ENCODE measurements around the gene PIN1. TPM values are rescaled to one million over a fixed set of nuclear protein-coding genes. Genes with fewer than 3 reads are reported as not detected.
A peak's percentile ranks its signal among the peaks of the same experiment; 100 is the strongest.
"Not testable (repeated sequence)": the region's sequence is repeated elsewhere in the genome, so short reads cannot be mapped to it uniquely, and the experiment has no call there.

The PIN1 gene
- polyA plus RNA-seq, 3 donors = 49.5 to 118 (median 83.0) TPM

DNA sequence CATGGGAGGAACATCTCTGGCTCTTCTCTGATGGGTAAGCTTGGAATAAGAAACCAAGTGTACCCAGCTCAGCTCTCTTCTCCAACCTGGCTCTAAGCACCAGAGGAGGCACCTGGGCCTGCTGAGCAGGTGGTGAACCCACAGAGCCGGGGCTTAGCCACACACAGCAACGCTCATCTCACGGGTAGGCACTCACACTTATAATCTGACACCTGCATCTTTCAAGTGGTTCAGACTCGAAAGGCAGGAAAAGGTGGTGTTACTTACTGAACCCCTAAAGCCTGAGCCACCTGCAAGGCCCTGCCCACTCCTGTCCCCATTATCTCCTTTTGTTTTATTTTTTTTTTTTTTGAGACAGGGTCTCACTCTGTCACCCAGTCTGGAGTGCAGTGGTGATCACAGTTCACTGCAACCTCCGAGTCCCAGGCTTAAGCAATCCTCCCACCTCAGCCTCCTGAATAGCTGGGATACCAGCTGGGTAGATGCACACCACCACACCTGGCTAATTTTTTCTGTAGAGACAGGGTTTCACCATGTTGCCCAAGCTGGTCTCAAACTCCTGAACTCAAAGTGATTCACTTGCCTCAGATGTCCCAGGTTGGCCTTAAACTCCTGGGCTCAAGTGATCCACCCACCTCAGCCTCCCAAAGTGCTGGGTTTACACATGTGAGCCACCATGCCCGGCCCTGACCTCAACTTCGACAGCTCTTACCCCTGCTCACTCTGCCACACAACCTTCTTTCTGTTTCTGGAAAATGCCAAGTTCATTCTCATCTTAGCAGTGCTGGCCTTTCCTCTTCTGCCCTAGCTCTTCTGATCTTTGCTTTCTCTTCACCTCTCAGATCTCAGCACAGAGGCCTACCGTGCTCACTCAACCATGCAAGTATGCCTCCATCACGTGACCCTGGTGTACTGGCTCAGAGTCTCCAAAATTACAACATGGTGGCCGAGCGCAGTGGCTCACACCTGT lies 26.0 kb upstream of the PIN1 start:
- H3K27ac ChIP-seq (ENCODE audit: low read depth, low read length) = no peak overlapping the region
- WGBS, 3 donors = 87 to 92% (median 90%) methylated on average over 11 of the region's 11 CpGs

DNA sequence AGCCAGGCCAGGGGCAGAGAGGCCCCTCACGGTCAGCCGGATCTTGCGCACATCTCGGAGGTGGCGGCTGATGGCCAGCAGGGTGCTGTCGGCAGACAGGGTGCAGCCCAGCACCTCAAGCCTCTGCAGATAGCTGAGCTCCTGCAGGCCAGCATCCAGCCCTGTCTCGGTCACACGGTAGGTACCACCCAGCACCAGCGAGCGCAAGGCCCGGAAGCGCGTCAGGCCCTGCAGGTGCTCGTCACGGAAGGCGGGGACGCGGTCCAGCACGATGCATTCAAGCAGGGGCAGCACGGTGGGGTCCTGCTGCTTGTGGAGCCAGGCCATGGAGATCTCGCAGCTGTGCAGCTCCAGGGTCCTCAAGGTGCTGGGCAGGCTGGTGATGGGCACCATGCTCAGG lies 24.0 kb upstream of the PIN1 start:
- no peak overlapping the region for H3K27ac ChIP-seq (ENCODE audit: low read depth, low read length)
- WGBS, 3 donors = 97 to 99% (median 98%) methylated on average over 21 of the region's 21 CpGs

DNA sequence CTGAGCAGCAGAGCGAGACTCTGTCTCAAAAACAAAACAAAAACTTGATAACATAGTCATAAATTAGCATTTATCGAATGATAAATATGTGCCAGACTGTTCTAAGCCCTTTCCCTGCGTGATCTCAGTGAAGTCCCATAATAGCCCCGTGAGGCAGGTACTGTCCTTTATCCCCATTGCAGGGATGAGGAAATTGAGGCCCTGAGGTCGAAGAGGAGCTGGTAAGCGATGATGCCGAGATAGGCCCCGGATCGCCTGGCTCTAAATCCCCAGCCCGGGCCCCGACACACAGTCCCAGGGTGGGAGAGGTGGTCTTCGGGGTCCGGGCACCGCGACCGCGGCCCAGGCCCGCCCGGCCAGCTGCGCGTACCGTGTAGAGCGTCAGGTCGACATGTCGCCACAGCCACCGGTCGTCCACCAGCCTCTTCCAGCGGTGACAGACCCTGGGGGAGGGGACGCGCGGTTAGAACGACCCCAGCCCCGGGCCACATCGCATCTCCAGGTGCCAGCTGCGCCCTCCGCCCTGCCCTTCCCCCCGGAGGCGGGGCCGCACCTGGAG lies 16.9 kb upstream of the PIN1 start:
- WGBS, 3 donors = 3 to 4% (median 4%) methylated on average over 37 to 39 of the region's 39 CpGs
- peak overlapping the region; percentile 90 for H3K27ac ChIP-seq (ENCODE audit: low read depth, low read length)

DNA sequence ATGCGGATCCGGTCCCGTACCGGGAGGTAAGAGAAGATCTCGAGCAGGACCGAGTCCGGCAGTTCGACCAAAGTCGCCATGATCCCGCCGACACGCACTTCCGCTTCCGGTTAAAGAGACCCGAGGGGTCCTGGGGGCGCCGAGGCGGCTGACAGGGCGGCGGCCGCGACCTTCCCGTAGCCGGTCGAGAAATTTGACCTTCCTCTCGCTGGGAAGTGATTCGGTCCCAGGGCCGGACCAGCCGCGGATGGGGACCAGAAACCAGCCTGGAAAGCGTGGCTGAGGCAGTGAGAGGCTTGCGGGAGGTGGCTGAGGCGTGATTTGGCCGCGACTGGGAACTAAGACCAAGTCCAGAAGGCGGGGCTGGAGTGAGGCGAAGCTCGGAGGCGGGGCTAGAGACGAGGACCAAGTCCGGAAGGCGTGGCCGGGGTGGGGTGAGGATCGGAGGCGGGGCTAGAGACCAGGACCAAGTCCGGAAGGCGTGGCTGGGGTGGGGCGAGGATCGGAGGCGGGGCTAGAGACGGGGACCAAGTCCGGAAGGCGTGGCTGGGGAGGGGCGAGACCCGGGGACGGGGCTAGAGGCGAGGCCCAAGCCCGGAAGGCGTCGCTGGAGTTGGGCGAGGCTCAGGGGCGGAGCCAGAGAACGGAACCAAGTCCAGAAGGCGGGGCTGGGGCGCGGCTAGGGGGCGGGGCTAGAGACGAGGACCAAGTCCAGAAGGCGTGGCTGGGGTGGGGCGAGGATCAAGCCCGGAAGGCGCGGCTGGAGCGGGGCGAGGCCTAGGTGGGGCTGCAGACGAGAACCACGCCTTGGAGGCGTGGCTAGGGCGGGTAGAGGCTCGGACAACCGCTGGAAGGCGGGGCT lies 16.2 kb upstream of the PIN1 start, which contains the start of gene FBXL12:
Gene FBXL12 (minus strand): TSS at position 346 of the 862 bp plus-strand sequence. CDS start 266 bp downstream, at position 80.
- WGBS, 3 donors = 0 to 1% (median 1%) methylated on average over 77 to 82 of the region's 82 CpGs
- peak within 1 kb of the TSS; percentile 90 for H3K27ac ChIP-seq (ENCODE audit: low read depth, low read length)

DNA sequence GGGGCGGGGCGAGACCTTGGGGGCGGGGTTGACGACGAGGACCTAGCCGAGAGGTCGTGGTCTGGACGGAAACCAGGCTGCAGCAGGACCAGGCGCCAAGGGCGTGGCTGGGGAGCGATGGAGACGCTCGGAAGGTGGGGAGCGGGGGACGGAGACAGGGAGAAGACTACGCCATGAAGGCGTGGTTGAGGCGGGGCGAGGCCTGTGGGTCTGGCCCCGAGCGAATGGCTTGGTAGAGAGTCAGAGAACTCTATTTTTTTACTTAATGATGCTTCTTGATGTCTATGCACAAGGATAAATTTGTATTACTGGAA lies 15.6 kb upstream of the PIN1 start:
- no peak overlapping the region for H3K27ac ChIP-seq (ENCODE audit: low read depth, low read length)
- WGBS, 3 donors = 0 to 1% (median 0%) methylated on average over 21 of the region's 21 CpGs

DNA sequence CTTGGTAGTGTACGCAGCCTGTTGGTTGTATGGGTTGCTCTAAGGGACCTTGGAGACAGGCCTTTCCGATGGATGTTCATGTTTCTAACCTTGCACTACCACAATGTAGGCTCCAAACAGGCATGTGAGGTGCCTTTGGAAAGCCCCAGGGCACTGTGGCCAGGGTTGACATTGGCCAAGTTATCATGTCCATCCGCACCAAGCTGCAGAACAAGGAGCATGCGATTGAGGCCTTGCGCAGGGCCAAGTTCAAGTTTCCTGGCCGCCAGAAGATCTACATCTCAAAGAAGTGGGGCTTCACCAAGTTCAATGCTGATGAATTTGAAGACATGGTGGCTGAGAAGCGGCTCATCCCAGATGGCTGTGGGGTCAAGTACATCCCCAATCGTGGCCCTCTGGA lies 15.1 kb upstream of the PIN1 start:
- WGBS, 3 donors = 89 to 94% (median 91%) methylated on average over 8 of the region's 8 CpGs
- H3K27ac ChIP-seq (ENCODE audit: low read depth, low read length) = not testable (repeated sequence)

DNA sequence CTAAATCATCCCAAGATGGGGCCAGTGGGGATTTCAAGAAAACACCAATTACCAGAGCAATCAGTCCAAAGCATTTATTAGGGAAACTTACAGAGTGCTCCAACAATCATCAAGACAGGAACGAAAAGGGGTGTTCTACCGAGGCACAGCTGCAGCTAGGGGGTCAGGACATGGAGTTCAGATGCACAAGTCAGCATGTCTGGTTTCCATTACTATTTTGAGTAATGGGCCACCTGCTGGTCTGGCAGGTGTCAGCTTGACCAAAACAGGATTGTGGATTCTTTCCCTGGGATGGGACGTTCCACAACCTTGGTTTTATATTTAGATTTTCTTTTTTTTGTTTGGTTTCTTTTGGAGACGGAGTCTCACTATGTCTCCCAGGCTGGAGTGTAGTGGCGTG lies 11.3 kb upstream of the PIN1 start:
- H3K27ac ChIP-seq (ENCODE audit: low read depth, low read length) = no peak overlapping the region

DNA sequence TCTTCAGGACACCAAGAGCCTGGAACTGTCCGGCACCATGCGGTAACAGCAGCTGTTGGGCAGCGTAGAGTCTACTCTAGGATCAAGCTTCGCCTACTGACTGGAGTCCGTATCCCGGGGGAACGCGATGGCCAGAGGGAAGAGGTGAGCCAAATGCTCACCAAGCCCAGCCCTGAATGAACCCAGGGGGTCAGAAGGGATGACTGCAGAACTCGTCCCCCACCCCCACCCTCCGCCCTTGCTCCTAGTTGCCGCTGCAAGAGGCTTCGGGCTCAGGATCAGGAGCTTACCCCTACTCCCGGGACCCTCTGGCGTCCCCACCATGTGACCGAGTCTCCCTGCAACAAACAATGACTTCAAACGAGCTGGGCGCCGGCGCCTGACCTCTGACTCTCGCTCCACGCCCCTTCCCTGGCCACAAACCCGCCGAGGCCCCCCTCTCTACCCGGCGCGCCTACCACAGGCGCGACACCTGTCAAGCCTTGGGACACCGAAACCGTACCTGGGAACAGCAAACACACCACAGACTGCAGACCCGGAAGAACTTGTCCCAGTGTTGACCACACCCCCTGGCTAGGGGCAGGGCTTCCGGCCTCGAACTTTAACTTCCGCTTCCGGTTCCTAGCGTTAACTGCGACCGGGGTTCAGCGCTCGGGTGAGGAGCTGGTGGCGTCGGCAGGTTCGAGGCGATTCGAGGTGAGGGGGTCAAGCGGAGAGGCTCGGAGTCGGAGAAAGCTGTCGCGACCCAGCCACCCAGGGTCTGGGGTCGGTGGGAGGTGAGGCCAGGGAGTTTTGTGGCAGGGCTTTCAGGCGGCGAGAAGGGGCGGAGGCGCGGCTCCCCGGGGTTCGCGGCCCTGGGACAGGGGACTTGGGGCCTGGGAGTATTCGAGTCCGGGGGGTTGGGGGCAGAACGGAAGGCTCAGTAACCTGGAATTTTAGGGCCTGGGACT lies 7.6 kb upstream of the PIN1 start, which contains the start of gene UBL5:
Gene UBL5 (plus strand): TSS at position 630 of the 950 bp plus-strand sequence. CDS start 420 bp downstream, outside the sequence.
- no peak within 1 kb of the TSS for H3K27ac ChIP-seq (ENCODE audit: low read depth, low read length)
- WGBS, 3 donors = 0 to 1% (median 0%) methylated on average over 62 of the region's 62 CpGs

More for the DNA sequence above, 11.3 kb upstream of the PIN1 start:
- 80 to 91% (median 86%) methylated on average over 5 of the region's 5 CpGs for WGBS, 3 donors

DNA sequence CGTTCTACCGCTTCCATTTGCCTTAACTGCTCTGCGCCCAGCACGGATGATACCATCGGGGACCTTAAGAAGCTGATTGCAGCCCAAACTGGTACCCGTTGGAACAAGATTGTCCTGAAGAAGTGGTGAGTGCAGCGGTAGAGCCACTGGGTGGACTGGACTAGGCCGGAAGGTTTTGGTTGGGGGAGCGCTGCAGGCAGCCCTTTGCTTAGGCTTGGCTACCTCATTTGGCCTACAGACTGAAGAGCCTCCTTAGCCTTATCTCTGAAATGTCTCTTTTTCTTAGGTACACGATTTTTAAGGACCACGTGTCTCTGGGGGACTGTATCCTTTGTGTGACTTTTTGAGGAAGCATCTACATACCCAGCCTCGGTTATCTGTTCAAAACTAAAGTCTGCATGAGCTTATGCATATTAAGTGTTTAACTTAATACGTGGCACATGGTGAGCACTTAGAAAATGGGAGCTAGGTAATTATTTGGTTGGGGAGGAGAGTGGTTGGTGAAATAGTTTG lies 6.5 kb upstream of the PIN1 start:
- H3K27ac ChIP-seq (ENCODE audit: low read depth, low read length) = no peak overlapping the region
- WGBS, 3 donors = 29 to 31% (median 31%) methylated on average over 13 of the region's 13 CpGs

DNA sequence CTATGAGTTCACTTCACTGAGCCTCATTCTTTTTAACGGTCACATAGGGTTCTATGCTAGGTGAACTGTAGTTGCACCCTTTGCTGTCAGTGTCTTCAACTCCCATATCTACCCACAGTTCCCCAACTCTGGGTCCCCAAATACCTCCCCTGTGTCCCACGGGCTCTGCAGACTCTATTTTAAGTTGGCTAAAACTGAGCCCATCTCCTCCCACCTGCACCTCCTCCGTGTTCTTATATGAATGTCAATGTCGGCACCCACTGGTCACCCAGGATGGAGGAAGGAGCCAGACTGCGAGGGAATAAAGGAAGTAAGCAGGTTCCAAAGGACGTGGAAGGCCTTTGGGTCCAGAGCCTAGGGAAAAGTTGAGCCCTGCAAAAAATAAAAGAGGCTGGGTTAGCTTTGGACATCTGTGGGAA lies 802 bp upstream of the PIN1 start:
- H3K27ac ChIP-seq (ENCODE audit: low read depth, low read length) = no peak overlapping the region
- 60 to 69% (median 63%) methylated on average over 6 of the region's 6 CpGs for WGBS, 3 donors

DNA sequence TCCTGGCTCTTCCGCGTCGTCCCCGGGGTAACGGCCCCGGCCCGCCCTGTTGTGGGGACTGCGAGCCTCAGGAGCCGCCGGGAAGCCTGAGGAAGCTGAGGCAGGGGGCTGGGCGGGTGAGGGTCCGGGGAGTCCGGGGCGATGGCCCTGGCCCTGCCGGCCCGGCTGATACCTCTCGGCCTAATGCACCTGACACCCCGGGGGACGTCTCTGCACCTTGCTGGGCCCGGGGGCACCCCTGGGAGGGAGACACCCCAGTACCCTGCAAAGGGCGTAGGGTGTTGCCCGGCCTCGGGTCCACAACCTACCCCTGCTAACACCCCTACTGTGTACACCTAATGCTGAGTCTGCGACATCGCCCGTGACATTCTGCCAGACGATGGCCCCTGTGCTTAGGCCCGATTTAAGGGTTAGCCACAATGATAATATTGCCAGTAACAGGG lies 410 bp downstream of the PIN1 start:
- H3K27ac ChIP-seq (ENCODE audit: low read depth, low read length) = no peak overlapping the region
- 0 to 2% (median 2%) methylated on average over 15 to 28 of the region's 28 CpGs for WGBS, 3 donors

DNA sequence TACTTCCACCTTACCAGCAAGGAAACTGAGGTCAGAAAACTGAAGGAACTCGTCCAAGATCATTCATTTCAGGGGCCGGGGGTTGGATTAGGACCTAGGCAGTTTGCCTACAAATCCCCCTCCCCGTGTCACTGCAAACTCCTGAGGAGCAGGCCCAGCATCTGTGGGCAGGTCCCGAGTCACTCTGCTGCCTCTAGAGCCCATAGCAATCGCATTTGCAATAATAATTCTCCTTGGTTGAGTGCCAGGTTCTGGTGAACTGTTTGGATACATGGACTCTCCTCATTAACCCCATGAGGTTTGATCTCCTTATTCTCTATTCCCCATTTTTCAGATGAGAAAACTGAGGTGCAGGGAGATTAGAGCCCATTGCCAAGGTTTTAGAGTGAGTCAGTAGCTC lies 903 bp downstream of the PIN1 start:
- WGBS, 3 donors = 2 to 6% (median 5%) methylated on average over 5 of the region's 5 CpGs
- no peak overlapping the region for H3K27ac ChIP-seq (ENCODE audit: low read depth, low read length)

DNA sequence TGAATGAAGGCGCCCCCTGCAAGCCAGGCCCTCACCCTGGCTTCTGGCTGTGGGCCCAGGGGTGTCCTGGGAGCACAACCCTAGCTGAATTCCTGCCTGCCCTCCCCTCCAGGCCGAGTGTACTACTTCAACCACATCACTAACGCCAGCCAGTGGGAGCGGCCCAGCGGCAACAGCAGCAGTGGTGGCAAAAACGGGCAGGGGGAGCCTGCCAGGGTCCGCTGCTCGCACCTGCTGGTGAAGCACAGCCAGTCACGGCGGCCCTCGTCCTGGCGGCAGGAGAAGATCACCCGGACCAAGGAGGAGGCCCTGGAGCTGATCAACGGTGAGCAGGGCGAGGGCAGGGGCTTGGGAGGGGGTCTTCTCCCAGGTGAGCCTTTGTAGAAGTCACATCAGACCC lies 3.2 kb downstream of the PIN1 start:
- WGBS, 3 donors = 94% methylated on average over 15 of the region's 15 CpGs

DNA sequence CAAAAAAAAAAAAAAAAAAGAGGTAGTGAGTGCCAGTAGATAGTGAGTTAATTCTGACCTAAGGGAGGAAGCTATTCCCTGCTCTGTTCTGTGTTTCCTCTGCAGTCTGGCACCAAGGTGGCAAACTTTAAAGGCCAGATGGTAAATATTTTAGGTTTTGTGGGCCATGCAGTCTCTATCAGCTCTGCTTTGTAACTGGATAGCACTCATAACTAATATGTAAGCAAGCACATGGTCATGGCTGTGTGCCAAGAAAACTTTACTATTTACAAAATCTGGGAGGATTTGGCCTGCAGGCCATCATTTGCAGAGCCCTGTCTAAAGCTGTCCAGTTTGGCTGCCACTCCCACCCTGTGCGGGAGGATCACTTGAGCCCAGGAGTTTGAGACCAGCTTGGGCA lies 4.3 kb downstream of the PIN1 start:
- WGBS, 3 donors = 50 to 73% (median 53%) methylated on average over 1 of the region's 1 CpG
- no peak overlapping the region for H3K27ac ChIP-seq (ENCODE audit: low read depth, low read length)

More for the DNA sequence above, 3.2 kb downstream of the PIN1 start:
- H3K27ac ChIP-seq (ENCODE audit: low read depth, low read length) = no peak overlapping the region

DNA sequence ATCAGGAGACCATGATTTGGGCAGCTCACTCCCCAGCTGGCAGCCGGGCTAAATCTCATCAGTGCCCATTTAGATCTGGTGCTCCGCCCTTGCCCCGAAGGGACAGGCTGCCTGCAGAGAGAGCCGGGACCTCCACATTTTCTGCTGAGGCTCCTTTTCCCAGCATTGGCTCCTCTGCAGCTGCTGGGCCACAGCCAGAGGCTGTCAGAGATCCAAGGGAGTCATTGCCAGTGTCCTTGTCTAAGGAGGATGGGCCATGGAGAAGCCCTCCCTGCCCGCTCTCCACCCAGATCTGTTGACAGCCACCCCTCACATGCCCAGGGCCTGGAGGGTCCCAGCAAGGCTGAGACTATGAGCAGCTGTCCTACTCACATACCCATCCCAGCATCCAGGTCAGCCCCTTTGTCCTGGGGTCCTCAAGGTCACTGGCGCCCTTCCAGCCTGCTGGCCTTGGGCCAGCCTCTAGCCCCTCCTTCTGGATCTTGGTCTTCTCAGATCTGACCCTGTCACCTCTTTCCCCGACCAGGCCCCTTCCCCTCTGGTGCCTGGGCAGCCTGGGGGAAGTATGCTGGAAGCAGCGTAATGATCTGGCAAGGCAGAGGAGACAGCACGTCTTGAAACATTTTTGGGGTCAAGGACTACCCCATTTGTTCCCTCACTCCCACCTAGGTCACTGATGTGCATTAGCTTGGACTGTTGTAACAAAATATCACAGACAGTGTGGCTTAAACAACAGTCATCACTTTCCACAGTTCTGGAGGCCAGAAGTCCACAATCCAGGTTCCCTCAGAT lies 7.9 kb downstream of the PIN1 start:
- 78 to 85% (median 82%) methylated on average over 9 of the region's 9 CpGs for WGBS, 3 donors
- H3K27ac ChIP-seq (ENCODE audit: low read depth, low read length) = no peak overlapping the region

DNA sequence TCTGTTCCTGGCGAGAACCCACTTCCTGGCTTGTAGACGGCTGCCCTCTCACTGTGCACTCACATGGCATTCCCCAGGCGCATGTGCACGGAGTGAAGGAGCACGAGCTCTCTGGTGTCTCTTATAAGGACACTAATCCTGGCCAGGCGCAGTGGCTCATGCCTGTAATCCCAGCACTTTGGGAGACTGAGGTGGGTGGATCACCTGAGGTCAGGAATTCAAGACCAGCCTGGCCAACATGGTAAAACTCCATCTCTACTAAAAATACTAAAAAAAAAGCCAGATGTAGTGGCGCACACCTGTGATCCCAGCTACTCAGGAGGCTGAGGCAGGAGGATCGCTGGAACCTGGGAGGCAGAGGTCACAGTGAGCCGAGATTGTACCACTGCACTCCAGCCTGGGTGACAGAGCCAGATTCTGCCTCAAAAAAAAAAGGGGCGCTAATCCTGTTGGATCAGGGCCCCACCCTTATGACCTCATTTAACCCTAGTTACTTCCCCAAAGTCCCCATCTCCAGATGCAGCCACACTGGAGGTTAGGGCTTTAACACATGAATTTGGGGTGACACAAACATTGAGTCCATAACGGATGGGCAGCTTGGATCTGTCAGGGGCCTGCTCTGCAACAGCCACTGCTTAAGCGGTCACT lies 8.6 kb downstream of the PIN1 start:
- not testable (repeated sequence) for H3K27ac ChIP-seq (ENCODE audit: low read depth, low read length)
- WGBS, 3 donors = 92 to 96% (median 94%) methylated on average over 11 to 12 of the region's 12 CpGs

All from adipose tissue (tissue), 3 donors.